ENCODE results near the gene DKK2.
"Not testable (repeated sequence)": the region's sequence is repeated elsewhere in the genome, so short reads cannot be mapped to it uniquely, and the experiment has no call there.

Gene DKK2

DNA sequence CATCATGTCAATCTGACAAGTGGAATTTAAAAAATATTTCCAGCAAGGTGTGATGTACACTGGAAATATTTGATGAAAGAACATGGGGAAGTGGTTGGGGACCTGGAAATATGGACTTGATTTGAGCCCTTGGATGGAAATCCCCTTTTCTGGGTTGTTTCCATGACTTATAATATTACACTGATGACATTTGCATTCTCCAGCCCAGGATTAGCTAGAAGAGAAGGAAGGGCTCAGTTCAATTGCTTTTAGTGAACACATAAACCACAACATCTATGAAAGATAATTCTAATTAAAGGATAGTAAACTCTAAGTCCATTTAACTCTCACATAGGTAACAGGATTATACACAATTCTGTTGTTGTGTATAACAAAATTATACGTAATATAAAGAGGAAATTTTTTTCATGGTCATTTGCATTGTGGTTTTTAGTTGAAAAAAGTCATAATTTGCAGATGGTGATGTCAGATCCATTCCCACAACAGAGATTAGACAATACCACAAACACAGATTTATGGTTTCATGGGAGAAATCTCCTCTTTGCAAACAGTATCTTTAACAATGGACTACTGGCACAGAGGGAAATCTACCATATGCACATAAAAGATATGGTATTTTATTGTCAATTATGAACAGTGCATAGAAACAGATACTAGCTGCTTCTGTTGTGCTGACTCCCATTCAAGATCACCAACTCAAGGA, 126.5 kb downstream of the DKK2 start:
- DNase-seq (ENCODE audit: low spot score) = no peak

DNA sequence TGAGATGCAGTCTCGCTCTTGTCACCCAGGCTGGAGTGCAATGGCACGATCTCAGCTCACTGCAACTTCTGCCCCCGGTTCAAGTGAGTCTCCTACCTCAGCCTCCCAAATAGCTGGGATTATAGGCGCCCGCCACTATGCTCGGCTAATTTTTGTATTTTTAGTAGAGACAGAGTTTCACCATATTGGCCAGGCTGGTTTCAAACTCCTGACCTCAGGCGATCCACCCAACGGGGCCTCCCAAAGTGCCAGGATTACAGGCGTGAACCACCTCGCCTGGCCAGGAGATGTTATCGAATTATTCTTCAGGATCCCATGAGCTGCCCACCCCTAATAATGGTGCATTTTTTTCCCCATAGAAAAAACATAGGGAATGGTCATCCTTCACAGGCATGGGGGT, 128.1 kb downstream of the DKK2 start:
- DNase-seq (ENCODE audit: low spot score) = not testable (repeated sequence)

DNA sequence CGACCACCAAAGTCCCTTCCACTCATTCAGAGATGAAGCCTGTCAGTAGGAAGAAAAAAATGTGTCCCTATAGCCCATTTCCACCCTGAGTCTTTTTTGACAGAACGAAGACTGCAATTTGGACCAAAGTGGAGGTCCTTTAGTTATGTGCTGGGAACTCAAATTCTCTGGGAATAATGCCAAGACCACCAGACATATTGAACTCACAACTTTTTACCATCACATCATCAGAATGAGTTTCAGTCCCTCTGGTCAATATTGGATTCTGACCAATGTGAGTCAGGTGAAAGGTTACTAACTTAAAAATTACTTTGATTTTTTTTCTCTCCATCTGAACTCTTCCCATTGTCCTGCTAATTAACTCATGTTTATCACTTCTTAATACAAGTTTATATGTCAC, 128.9 kb downstream of the DKK2 start:
- no peak for DNase-seq (ENCODE audit: low spot score)

DNA sequence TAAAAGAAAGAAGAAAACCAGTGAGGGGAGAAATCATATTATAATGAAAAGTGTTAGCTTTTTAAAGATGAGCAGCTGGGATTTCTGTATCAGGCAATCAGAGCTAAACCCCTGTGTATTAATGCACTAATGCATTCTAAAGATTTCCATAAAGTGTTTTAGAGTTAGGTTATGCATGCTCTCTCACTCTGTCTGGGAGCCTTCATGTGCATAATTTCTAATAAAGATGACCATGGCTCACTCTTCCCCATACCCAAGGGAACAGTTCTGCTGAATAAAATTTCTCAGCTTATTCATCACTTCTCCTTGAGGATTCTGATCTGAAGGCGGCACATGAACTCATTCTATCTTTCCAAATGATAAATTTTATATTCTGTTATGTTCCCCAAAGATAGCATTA, 129.4 kb downstream of the DKK2 start:
- no peak for DNase-seq (ENCODE audit: low spot score)

DNA sequence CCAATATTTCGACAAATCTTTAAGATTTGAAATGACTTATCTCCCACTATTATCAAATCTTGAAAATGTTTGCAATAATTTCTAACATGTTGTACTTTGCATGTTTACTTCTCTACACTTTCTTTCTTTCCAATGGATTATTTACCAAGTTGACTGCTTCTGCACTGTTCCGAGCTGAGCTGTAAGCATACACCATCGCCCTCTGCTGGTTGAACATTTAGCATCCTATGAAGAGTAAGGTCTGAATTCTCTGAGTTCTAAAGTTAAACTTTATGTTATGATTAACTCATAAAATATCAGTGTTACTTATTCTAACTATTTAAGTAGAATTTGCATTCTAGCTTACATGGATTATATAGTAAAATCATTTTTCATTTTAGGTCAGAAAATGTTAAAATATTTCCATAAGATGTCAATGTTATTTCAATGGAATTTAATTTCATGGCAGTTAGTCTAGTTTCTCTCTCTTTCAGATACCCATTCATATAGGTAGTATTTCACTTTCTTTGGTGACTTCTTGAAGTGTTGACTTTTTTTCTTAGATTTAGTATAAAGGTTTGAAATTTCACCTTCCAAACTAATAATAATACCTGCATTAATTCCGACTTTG, 137.4 kb downstream of the DKK2 start:
- peak; percentile 65 for DNase-seq (ENCODE audit: low spot score)

DNA sequence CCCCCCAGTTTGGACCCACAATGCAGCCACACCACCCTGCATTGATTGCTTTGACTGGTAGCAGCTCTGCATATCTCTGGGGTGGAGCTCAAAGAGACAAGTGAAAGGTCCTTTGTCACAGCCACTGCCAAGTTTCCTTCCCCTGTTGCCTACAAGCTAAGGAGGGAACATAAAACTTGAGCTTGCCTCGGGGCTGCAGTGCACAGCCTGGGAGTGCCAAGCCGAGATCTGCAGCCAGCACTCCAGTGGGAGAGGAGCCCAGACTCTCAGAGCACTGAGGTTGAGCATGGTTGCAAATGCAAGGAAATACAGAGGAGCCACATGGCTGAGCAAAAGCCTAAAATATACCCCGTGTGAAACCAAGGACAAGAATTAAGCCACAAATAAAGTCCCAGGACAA, 142.2 kb downstream of the DKK2 start:
- peak; percentile 4 for DNase-seq (ENCODE audit: low spot score)

DNA sequence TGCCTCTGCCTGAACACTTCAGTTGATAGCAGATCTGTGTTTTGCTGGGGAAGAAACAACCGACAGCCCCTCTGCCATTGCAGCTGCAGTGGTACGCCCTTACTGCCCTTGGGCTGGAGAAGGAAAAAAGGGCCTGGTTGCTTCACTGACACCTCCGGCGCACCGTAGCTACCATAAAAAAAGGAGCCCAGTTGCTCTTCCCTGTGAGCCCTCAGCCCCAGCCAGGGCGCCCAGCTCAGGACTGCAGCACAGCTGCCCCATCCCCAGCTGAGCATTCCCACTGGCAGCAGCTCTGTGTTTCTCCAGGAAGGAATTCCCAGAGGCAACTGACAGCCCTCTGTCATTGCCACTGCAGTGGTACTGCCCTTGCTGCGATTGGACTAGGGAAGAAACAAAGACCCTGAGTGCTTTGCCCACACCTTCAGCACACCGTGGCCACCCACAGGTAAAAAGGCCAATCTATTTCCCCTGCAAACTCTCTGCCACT, 142.7 kb downstream of the DKK2 start:
- no peak for DNase-seq (ENCODE audit: low spot score)

DNA sequence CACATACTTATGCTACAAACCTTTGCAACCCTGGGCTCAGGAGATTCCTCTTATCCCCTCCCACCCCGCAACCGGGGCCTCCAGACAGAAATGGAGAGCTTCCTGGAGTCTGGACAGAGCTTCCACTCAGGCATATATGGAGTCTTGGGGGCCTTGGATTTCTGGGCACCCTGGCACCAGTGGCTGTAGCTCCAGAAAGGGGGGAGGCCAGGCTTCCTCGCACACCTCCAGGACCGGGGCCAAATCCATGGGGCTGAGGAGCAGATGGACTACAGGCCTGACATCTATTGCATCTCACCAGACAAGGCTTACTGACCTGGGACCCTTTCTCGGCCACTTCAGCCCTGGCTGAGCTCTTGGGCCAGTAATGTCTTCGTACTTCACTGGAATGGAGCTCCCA, 143.3 kb downstream of the DKK2 start:
- DNase-seq (ENCODE audit: low spot score) = no peak

DNA sequence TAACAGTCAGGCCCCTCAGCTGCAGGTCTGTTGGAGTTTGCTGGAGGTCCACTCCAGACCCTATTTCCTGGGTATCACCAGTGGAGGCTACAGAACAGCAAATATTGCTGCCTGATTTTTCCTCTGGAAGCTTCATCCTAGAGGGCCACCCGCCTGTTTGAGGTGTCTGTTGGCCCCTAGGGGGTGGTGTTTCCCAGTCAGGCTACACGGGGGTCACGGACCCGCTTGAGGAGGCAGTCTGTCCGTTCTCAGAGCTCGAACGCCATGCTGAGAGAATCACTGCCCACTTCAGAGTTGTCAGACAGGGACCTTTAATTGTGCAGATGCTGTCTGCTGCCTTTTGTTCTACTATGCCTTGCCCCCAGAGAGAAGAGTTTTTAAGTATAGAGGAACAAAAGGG, 160.8 kb downstream of the DKK2 start:
- no peak for DNase-seq (ENCODE audit: low spot score)
